HG02623 (cell line): ENCODE data around the gene DMBT1.

Experiments
- ATAC-seq: cut with Tn5 transposase; IDR thresholded peaks from one replicate; pipeline ENCODE4 v1.9.1; 2021; ENCODE audit warnings: moderate library complexity; ENCODE audit not compliant: unreplicated experiment

DMBT1 gene

GRCh38 chr10:122548407-122549085, 12.0 kb upstream of the DMBT1 start:
- ATAC-seq, result no peak

- ATAC-seq, result no peak
Measured at GRCh38 chr10:122549636-122550035, 10.9 kb upstream of the DMBT1 start.

- no peak for ATAC-seq
Measured at GRCh38 chr10:122550427-122550826, 10.1 kb upstream of the DMBT1 start.

DNA sequence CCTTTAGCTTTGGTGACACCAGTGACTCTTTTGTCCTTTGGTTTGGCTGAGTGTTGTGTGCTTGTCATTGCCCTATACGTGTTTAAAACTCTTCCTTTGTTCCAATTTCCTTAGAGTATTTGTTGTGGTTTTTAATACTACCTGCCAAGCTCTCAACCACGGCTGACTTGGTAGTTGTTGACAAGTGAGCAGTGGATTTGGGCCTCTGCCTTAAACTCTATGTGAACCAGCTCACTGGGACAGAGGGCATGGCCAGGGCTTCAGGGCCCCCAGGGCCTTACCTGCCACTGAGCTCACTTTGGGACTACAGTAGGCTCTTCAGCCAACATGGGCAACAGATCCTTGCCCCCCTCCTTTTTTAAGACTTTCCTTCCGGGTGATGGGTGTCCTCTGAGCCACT, 9.6 kb upstream of the DMBT1 start:
- no peak for ATAC-seq

DNA sequence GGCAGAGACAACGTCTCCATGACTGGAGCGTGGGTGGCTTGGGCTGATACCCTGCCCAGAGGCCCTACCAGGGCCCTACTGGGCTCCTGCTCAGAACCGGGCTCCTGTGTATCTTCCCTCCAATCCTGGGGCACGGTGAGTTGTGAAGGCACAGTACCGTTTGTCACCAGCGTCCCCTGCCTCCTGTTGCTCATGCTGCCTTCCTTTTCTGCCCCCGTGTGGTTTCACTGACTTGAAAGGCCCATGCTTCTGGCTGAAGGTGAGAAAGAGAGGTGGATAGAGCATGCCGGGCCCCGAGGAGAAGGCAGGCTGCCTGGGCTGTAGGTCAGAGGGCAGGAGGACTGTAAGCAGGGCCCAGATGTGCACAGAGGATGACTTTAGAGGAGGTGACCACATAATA, 9.1 kb upstream of the DMBT1 start:
- ATAC-seq, result no peak

DNA sequence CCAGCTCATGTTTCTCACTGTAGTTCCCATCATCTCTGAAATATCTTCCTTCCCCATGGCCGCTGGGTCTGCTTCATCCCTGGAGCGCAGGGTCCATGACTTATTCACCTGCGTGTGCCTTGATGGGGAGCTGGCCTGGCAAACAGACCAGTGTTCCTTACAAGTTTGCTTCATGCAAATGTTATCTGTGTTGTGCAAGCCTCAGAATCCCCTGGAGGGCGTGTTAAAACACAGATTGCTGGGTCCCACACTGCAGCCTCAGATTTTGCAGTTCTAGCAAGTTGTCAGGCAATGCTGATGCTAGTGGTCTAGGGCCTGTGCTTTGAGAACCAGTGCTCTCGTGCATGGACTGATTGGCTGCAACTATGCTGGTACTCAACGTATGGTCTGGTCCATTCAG, 7.2 kb upstream of the DMBT1 start:
- no peak for ATAC-seq

- ATAC-seq, result no peak
Measured at GRCh38 chr10:122554131-122555036, 6.2 kb upstream of the DMBT1 start.

- ATAC-seq, result no peak
Measured at GRCh38 chr10:122555442-122555841, 5.1 kb upstream of the DMBT1 start.

GRCh38 chr10:122557516-122557915, 3.0 kb upstream of the DMBT1 start:
- ATAC-seq, result no peak

- no peak for ATAC-seq
Measured at GRCh38 chr10:122558452-122558851, 2.1 kb upstream of the DMBT1 start.

GRCh38 chr10:122559228-122559627, 1.3 kb upstream of the DMBT1 start:
- no peak for ATAC-seq

DNA sequence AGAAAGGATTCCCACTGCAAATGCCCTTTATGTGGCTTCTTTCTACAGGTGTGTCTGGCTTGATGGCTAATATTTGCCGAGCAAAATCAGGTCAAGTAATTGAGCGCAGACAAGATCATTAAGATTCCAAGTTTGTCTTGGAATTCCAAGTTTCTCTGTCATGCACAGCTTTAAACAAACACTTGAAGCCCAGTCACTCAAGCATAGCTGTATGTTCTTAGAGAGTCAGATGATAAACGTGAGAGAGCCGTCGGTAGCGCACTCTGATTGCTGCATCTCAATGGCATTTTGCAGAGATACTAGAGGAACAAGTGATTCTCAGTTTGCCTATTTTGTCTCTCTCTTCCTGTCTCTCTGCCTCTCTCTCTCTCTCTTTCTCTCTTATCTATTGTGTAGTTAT, 658 bp downstream of the DMBT1 start:
- ATAC-seq, result no peak

DNA sequence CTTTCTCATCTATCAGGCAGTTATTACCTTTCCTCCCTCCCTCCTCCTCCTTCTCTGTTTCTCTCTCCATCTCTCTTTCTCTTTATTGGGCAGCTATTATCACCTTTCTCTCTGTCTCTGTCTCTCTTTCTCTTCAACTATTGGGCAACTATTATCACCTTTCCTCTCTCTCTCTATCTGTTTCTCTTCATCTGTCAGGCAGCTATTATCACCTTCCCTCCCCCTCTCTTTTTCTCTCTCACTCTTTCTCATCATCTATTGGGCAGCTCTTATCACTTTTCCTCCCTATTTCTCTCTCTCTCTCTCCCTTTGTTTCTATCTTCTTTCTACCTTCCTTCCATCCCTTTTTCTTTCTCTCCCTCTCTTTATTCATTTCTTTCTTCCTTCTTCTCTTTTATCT, 1.2 kb downstream of the DMBT1 start:
- ATAC-seq, result no peak

DNA sequence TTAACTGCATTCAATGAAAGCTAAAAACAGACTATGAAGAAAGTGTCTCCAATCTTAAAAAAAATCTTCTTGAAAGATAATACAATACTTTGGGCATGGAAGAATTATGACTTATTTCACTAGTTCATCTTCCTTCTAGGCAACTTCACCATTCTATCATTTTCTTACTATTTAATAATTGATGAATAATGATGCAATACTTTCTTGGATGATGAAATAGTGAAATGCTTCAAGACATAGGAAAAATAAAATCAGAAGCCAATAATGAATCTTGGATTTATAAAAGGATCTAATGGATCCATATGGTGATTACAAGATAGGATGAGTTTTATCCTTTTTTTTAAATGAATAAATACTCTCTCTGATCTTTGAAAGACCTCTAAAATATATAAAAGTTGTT, 4.4 kb downstream of the DMBT1 start:
- no peak for ATAC-seq

DNA sequence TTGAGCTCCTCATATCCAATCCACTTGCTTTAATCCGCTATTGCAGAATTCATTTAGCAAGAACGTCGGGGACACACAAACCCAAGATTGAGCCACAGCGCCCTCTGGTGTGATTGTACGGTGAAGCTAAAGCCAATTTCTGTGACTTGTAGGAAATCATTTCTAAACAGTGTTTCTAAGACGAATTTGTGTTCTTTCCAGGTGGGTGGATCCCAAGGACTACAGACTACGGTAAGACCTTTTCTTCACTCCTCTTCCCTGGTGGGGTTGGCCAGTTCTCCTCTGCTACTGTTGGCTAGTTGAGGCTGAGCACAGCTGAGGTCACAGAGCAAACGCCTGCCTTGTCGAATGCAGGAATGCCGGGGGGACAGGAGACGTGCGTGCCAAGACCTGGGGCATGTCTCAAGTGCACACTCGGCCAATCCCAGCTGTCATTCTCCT, 5.2 kb downstream of the DMBT1 start:
- ATAC-seq, result no peak

DNA sequence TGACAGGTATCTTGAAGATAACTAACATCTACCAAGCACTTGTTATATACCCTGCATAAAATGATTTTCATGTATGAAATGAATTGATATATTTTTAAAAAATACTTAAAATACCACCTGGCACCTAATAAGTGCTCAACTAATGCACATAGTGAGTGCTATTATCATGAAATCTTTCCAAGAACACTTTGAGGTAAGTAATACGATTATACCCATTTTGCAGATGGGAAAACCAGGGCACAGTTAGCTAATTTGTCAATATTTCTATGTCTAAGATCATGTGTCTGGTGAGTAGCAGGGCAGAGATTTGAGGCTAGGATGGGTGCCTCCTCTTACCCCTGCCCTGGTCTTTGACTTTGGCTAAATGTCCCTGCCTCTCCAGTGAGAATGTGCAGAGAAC, 6.1 kb downstream of the DMBT1 start:
- no peak for ATAC-seq

GRCh38 chr10:122567056-122567660, 6.6 kb downstream of the DMBT1 start:
- ATAC-seq, result no peak

DNA sequence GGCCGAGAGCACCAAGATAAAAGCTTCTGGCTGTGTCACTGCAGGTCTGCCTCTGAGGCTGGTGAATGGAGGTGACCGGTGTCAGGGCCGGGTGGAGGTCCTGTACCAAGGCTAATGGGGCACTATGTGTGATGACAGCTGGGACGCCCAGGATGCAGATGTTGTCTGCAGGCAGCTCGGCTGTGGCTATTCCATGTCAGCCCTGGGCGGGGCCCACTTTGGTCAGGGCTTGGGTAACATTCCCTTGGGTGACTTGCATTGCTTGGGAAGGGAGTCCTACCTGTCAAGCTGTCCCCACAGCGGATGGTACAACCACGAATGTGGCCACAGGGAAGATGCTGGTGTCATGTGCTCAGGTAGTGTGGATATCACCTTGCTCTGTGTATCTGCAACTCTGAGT, 8.0 kb downstream of the DMBT1 start:
- ATAC-seq, result no peak

DNA sequence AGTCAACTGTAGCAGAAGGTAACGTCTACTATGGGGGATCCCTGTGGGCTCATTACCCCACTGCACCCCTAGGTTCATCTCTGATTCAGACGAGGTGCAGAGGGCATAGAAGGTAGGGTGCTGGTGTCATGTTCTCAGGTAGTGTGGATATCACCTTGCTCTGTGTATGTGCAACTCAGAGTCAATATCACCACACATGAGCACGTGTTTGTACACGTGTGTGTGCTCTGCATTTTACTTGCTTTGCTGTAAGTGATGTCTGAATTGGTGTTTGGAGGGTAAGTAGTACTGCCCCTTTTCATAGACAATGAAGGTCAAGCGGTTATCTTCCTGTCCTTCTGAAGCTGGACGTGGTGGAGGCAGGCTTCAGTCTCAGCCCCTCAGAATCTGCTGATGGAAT, 10.4 kb downstream of the DMBT1 start:
- ATAC-seq, result no peak

DNA sequence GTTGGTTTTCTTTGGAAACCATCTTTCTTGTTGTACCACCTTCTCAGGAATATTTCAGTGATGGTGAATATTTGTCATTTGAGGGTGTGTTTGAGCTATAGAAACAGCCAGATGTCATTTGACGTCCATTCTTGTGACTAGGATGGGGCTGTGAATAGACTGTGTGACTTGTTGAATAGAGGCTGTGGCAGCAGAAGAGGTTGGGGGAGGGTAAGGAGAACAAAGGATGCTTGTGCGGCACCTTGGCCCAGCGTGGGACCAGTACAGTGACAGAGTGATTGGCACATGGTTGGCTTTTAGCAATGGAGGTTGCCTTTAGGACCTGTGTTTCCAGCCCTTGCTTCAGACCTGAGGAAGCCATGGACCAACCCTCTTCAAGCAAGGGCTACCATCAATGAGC, 11.3 kb downstream of the DMBT1 start:
- ATAC-seq, result no peak

GRCh38 chr10:122575776-122576175, 15.2 kb downstream of the DMBT1 start:
- no peak for ATAC-seq

- no peak for ATAC-seq
Measured at GRCh38 chr10:122576291-122576690, 15.7 kb downstream of the DMBT1 start.
